Prostate gland (tissue), 2 donors: ENCODE measurements around the gene AGBL4. TPM values are rescaled to one million over a fixed set of nuclear protein-coding genes. Genes with fewer than 3 reads are reported as not detected.

Experiments
- DNase-seq: peaks from one replicate; pipeline ENCODE4 v3.0.0-alpha.2; 2019; ENCODE audit warnings: low spot score
- H3K27ac ChIP-seq, 2 donors: fragments of 200-600 bp; sonication (generic); 2 replicates each; pipeline ENCODE4 v1.5.1; 2017 to 2019
- H3K27me3 ChIP-seq: fragments of 200-600 bp; sonication (generic); replicated peaks from 2 replicates; pipeline ENCODE4 v1.5.1; 2019; ENCODE audit not compliant: insufficient read depth
- H3K36me3 ChIP-seq, 2 donors: fragments of 200-600 bp; sonication (generic); 1 replicate in 1 of 2; 2 replicates in 1 of 2; pipeline versions ENCODE4 v1.5.1 to v1.8.1; 2017 to 2019
- H3K4me1 ChIP-seq: fragments of 200-600 bp; sonication (generic); replicated peaks from 2 replicates; pipeline ENCODE4 v1.5.1; 2019
- H3K4me3 ChIP-seq, 2 donors: fragments of 200-600 bp; sonication (generic); 2 replicates each; pipeline ENCODE4 v1.5.1; 2017 to 2019
- H3K9me3 ChIP-seq: fragments of 200-600 bp; sonication (generic); 2 replicates; pipeline ENCODE4 v1.5.1; 2017
- POLR2A ChIP-seq: fragments of 450-650 bp; IDR thresholded peaks from one replicate; pipeline ENCODE4 v1.6.1; 2016; ENCODE audit warnings: antibody characterized with exemption, mild to moderate bottlenecking
- POLR2AphosphoS5 ChIP-seq: sonication (generic); formaldehyde crosslinking; IDR thresholded peaks from one replicate; pipeline ENCODE4 v1.6.1; 2017; ENCODE audit warnings: antibody characterized with exemption
- WGBS: methylation state at CpG from one replicate; pipeline ENCODE4 v1.1.5; 2018; 5-methylcytosine and 5-hydroxymethylcytosine counted together
- intact Hi-C: fragments of 100-400 bp; cut with DNase I; formaldehyde crosslinking; loops from one replicate; pipeline ENCODE4 v1.14.2; 2022
- total RNA-seq, 2 donors: library from RNA; depleted of rRNA; stranded (reverse); fragments of >200 nt; gene quantifications; one replicate each; pipeline ENCODE4 v1.1.0, GENCODE V29; 2016
- TF ChIP-seq, protein P1 (sequence below), 4 experiments: fragments of 200-600 bp in 2 of 4; fragments of 450-650 bp in 2 of 4; sonication (generic) in 2 of 4; IDR thresholded peaks; 1 replicate in 3 of 4; 2 replicates in 1 of 4; pipeline ENCODE4 v1.5.1; 2016 to 2019; ENCODE audit warnings: antibody characterized with exemption in 4 of 4, mild to moderate bottlenecking in 2 of 4, moderate library complexity in 2 of 4

Gene AGBL4
- total RNA-seq, 2 donors from 2014 or later: 0.82 to 2.7 TPM

DNA sequence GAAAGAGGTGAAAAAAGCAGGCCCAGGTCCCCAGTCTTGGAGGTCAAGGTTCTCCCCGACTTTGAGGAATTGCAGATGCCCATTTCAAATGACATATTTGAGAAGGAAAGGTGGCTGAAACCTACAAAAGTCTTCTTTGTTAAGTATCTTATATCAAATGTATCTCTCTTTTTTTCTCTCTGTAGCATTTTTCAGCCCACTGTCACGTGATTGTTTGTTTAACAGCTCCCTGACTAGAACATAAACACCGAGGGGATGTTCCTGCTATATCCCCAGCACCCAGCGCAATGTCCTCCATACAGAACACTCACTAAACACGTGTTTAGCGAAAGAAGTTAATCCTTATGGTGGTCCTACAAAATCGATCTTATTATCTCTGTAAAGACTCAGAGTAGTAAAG, 1274.7 kb downstream of the AGBL4 start:
- H3K4me3 ChIP-seq: no peak overlapping the region
- no peak for DNase-seq
- TF ChIP-seq, protein P1, sequence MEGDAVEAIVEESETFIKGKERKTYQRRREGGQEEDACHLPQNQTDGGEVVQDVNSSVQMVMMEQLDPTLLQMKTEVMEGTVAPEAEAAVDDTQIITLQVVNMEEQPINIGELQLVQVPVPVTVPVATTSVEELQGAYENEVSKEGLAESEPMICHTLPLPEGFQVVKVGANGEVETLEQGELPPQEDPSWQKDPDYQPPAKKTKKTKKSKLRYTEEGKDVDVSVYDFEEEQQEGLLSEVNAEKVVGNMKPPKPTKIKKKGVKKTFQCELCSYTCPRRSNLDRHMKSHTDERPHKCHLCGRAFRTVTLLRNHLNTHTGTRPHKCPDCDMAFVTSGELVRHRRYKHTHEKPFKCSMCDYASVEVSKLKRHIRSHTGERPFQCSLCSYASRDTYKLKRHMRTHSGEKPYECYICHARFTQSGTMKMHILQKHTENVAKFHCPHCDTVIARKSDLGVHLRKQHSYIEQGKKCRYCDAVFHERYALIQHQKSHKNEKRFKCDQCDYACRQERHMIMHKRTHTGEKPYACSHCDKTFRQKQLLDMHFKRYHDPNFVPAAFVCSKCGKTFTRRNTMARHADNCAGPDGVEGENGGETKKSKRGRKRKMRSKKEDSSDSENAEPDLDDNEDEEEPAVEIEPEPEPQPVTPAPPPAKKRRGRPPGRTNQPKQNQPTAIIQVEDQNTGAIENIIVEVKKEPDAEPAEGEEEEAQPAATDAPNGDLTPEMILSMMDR (IDR thresholded peaks at IDR 0.05): no peak
- no peak for TF ChIP-seq POLR2A
- no peak for TF ChIP-seq POLR2AphosphoS5
- H3K27me3 ChIP-seq: no peaks in the 10 kb centered on the region
- no peaks in the 10 kb centered on the region for H3K4me1 ChIP-seq
- H3K9me3 ChIP-seq: no peaks in the 10 kb centered on the region
- intact Hi-C loops: no loop called here
- no peak overlapping the region for H3K27ac ChIP-seq
- WGBS: 74% methylated on average over 7 of the region's 7 CpGs
- no peaks in the 10 kb centered on the region for H3K36me3 ChIP-seq

DNA sequence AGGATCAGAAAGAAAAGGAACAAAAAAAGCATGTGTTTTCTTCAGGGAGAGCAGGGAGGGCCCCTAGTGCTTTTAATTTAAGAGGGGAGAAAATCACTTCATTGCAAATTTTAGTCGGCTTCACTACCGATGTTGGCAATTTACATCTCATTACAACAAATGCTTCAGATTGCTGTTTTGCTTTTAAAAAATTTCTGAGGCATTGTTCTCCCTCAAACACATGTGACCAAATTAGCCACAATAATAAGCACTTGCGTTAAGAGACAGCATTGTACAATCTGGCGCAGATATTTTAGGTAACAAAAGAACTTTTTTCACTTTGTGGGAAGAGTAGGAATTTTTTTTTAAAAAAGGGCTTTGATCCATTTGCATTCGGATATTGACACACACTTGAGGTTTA, 1276.8 kb downstream of the AGBL4 start:
- TF ChIP-seq POLR2AphosphoS5 (no peak), POLR2A (no peak)
- TF ChIP-seq, protein P1 (IDR thresholded peaks at IDR 0.05): no peak
- intact Hi-C loops: no loop called here
- WGBS: 84% methylated on average over 5 of the region's 5 CpGs
- no peaks in the 10 kb centered on the region for H3K36me3 ChIP-seq
- H3K4me3 ChIP-seq: no peak overlapping the region
- no peaks in the 10 kb centered on the region for H3K27me3 ChIP-seq
- no peaks in the 10 kb centered on the region for H3K4me1 ChIP-seq
- no peak for DNase-seq
- H3K9me3 ChIP-seq: no peaks in the 10 kb centered on the region
- no peak overlapping the region for H3K27ac ChIP-seq

DNA sequence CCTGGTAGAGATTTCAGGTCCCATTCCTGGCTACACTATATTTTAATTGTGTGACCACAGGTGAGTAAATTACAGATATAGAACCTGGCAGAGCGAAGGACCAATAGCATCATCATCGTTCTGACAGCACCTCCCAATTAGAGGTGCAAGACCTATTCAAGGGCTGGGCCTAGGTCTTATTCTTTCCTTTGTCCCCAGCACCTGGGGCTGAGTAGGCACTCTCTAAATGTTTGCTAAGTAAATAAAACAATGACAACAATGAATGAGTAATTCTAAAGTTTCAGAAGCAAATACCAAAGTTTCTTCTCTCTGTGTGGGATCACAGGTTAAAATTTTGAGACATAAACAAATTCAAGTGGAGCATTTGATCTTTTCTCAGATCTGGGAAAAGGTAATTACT, 1279.7 kb downstream of the AGBL4 start:
- H3K27ac ChIP-seq: no peak overlapping the region
- whole genome bisulfite sequencing: 81% methylated on average over 2 of the region's 2 CpGs
- H3K36me3 ChIP-seq: no peaks in the 10 kb centered on the region

DNA sequence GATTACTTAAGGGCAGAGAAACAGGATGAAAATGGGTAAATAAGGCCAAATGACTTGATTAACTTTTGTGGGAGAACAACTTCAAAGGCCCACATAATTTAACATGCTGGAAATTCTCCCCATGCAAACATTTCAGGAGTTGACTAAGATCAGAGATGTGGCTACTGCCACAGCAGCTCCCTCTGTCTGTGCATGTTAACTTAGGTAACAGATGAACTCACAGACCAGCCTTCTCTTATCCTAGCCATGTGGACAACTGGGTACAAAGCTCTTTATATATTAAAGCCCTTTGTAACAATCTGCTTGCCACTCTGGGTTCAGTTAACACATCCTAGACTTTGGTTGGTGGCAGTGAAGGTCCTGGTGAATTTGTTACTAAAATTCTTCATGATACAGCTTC, 1280.3 kb downstream of the AGBL4 start:
- H3K36me3 ChIP-seq: no peaks in the 10 kb centered on the region
- DNase-seq: no peak
- no peak overlapping the region for H3K27ac ChIP-seq
- H3K4me1 ChIP-seq: no peaks in the 10 kb centered on the region
- no peak overlapping the region for H3K4me3 ChIP-seq
- H3K27me3 ChIP-seq: no peaks in the 10 kb centered on the region
- intact Hi-C loops: no loop called here
- no peaks in the 10 kb centered on the region for H3K9me3 ChIP-seq
- TF ChIP-seq POLR2A (no peak), POLR2AphosphoS5 (no peak)
- TF ChIP-seq, protein P1 (IDR thresholded peaks at IDR 0.05): no peak

More for the DNA sequence above, 1279.7 kb downstream of the AGBL4 start:
- Histone ChIP-seq H3K9me3 (no peaks in the 10 kb centered on the region), H3K4me3 (no peak overlapping the region), H3K4me1 (no peaks in the 10 kb centered on the region), H3K27me3 (no peaks in the 10 kb centered on the region)
- intact Hi-C loops: no loop called here
- no peak for DNase-seq
- no peak for TF ChIP-seq POLR2A
- TF ChIP-seq, protein P1 (IDR thresholded peaks at IDR 0.05): no peak
- TF ChIP-seq POLR2AphosphoS5: no peak

DNA sequence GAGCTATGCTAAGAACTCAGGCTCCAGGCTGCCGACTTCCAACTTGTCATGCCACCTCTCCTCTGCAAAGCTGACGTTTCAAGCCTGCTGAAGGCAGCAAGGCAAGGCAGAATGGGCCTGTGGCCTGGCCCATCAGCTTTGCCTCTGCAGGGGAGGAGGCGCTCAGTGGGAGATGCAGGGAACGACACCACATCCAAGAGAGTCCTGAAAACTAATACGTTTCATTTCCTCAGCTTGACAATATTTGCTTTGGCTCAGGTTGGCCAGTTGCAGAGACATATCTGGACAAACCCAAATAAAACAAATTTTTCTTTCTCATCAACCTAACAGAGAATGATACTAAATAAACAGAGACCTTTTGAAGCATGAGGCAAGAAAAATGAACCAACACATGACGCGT, 1282.4 kb downstream of the AGBL4 start:
- TF ChIP-seq, protein P1 (IDR thresholded peaks at IDR 0.05): no peak
- TF ChIP-seq POLR2A (no peak), POLR2AphosphoS5 (peak; percentile 45)
- peak overlapping the region in 1 of 2 donors; percentile 10 for H3K27ac ChIP-seq
- no peak overlapping the region for H3K4me3 ChIP-seq
- H3K27me3 ChIP-seq: no peaks in the 10 kb centered on the region
- H3K9me3 ChIP-seq: no peaks in the 10 kb centered on the region
- H3K4me1 ChIP-seq: no peaks in the 10 kb centered on the region
- intact Hi-C loops: no loop called here
- WGBS: 40% methylated on average over 7 of the region's 7 CpGs
- no peaks in the 10 kb centered on the region for H3K36me3 ChIP-seq
- DNase-seq: peak; percentile 28
